ENCODE results near the gene RAD51. TPM values are rescaled to one million over a fixed set of nuclear protein-coding genes. Genes with fewer than 3 reads are reported as not detected.

Gene RAD51
- total and polyA plus RNA-seq, 9 of the 15 experiments (the other 6 are each of a cell fraction or from before 2014, with no cell fraction given) = 16.0 to 63.8 (median 34.6) TPM

- TF ChIP-seq MYNN (IDR thresholded peaks at IDR 0.05) = 0 out of 2 replicates have a peak, but pooled peaks have one; percentile 1
- TF ChIP-seq MYNN (CRISPR knock-in tag; IDR thresholded peaks at IDR 0.05) = no peak
- no peak for TF ChIP-seq SRSF9 (IDR thresholded peaks at IDR 0.05; ENCODE audit: borderline replicate concordance, low read depth, low read length)
- no peak for TF ChIP-seq SNRNP70 (optimal IDR thresholded peaks at IDR 0.05; ENCODE audit: low read depth, low read length)
- peak; percentile 23 for TF ChIP-seq CHD1 (IDR thresholded peaks at IDR 0.05; ENCODE audit: low read length)
- TF ChIP-seq RBBP5 (IDR thresholded peaks at IDR 0.05; ENCODE audit: borderline replicate concordance, insufficient read depth, low read length, poor library complexity, severe bottlenecking) = peak; percentile 16
- no peak for TF ChIP-seq NCOR1 (IDR thresholded peaks at IDR 0.05)
- TF ChIP-seq ARID4B (CRISPR knock-in tag; IDR thresholded peaks at IDR 0.05) = 0 out of 2 replicates have a peak, but pooled peaks have one; percentile 57
- TF ChIP-seq ETV1 (tag; conservative IDR thresholded peaks at IDR 0.05; ENCODE audit: low read depth) = 0 out of 2 replicates have a peak, but pooled peaks have one; percentile 14
- peak; percentile 84 for TF ChIP-seq CREB3L1 (IDR thresholded peaks at IDR 0.05; ENCODE audit: borderline replicate concordance, low read depth)
- TF ChIP-seq KAT7 (CRISPR knock-in tag; IDR thresholded peaks at IDR 0.05; ENCODE audit: borderline replicate concordance) = 0 out of 2 replicates have a peak, but pooled peaks have one; percentile 12
- peak; percentile 53; the same call in 1 of the 2 replicates for TF ChIP-seq ELF2 (CRISPR knock-in tag; IDR thresholded peaks at IDR 0.05)
- no peak for TF ChIP-seq POLR2B (IDR thresholded peaks at IDR 0.05; ENCODE audit: low read depth, partially characterized antibody)
- TF ChIP-seq DPF2 (IDR thresholded peaks at IDR 0.05) = no peak
- TF ChIP-seq ZNF699 (CRISPR knock-in tag; IDR thresholded peaks at IDR 0.05; ENCODE audit: insufficient replicate concordance) = no peak
Measured at GRCh38 chr15:40695469-40695890, 506 bp downstream of the RAD51 start (continued).
